SK-N-SH treated with all-trans-retinoic acid at 6 μM for 48 hours (cell line): ENCODE data around the gene RHAG.

Experiments used
- ATAC-seq: fragments of 200-7000 bp; cut with Tn5 transposase; 3 replicates; pipeline ENCODE4 v1.9.1; 2020; ENCODE audit warnings: mild to moderate bottlenecking, moderate library complexity
- ARNTL ChIP-seq: fragments of 450-650 bp; formaldehyde crosslinking; IDR thresholded peaks from 2 replicates; pipeline ENCODE4 v1.5.0; 2020; ENCODE audit warnings: low read depth, mild to moderate bottlenecking, moderate library complexity, borderline replicate concordance
- BACH2 ChIP-seq: fragments of 250-450 bp; sonication (Bioruptor Pico); IDR thresholded peaks from 2 replicates; pipeline ENCODE4 v1.9.0; 2021; ENCODE audit warnings: mild to moderate bottlenecking, borderline replicate concordance
- CSDC2 ChIP-seq: fragments of 250-450 bp; sonication (Bioruptor Pico); IDR thresholded peaks from 2 replicates; pipeline ENCODE4 v1.5.0; 2020; ENCODE audit warnings: mild to moderate bottlenecking, moderate library complexity
- ESRRG ChIP-seq: fragments of 250-450 bp; sonication (Bioruptor Pico); IDR thresholded peaks from 2 replicates; pipeline ENCODE4 v1.6.1; 2021; ENCODE audit warnings: mild to moderate bottlenecking
- GLIS3 ChIP-seq: fragments of 250-450 bp; sonication (Bioruptor Pico); IDR thresholded peaks from 2 replicates; pipeline ENCODE4 v1.5.0; 2020; ENCODE audit warnings: mild to moderate bottlenecking, moderate library complexity
- ISL1 ChIP-seq: fragments of 250-450 bp; sonication (Bioruptor Pico); IDR thresholded peaks from 2 replicates; pipeline ENCODE4 v2.1.2; 2022; ENCODE audit warnings: mild to moderate bottlenecking, moderate library complexity
- OSR1 ChIP-seq: fragments of 250-450 bp; sonication (Bioruptor Pico); IDR thresholded peaks from 2 replicates; pipeline ENCODE4 v1.8.0; 2022; ENCODE audit warnings: moderate library complexity, mild to moderate bottlenecking, inconsistent platforms
- POU6F1 ChIP-seq: fragments of 250-450 bp; sonication (Bioruptor Pico); IDR thresholded peaks from 2 replicates; pipeline ENCODE4 v1.8.0; 2021; ENCODE audit warnings: low read depth, mild to moderate bottlenecking, moderate library complexity, borderline replicate concordance
- PPARA ChIP-seq: fragments of 250-450 bp; sonication (Bioruptor Pico); IDR thresholded peaks from 2 replicates; pipeline ENCODE4 v1.5.0; 2020; ENCODE audit warnings: mild to moderate bottlenecking, borderline replicate concordance
- RARB ChIP-seq: fragments of 250-450 bp; sonication (Bioruptor Pico); IDR thresholded peaks from 2 replicates; pipeline ENCODE4 v1.8.0; 2021; ENCODE audit warnings: mild to moderate bottlenecking, moderate library complexity
- SNAI2 ChIP-seq: fragments of 250-450 bp; sonication (Bioruptor Pico); IDR thresholded peaks from 2 replicates; pipeline ENCODE4 v1.5.0; 2020; ENCODE audit warnings: mild to moderate bottlenecking, moderate library complexity
- TCF4 ChIP-seq: fragments of 250-450 bp; sonication (Bioruptor Pico); IDR thresholded peaks from 2 replicates; pipeline ENCODE4 v1.8.0; 2021; ENCODE audit warnings: mild to moderate bottlenecking, moderate library complexity, borderline replicate concordance
- TOX ChIP-seq: fragments of 250-450 bp; sonication (Bioruptor Pico); IDR thresholded peaks from 2 replicates; pipeline ENCODE4 v1.8.0; 2021; ENCODE audit warnings: mild to moderate bottlenecking, moderate library complexity, borderline replicate concordance
- ZC3H10 ChIP-seq: fragments of 250-450 bp; sonication (Bioruptor Pico); IDR thresholded peaks from 2 replicates; pipeline ENCODE4 v1.5.1; 2021; ENCODE audit warnings: mild to moderate bottlenecking, moderate library complexity
- ZFP3 ChIP-seq: fragments of 250-450 bp; sonication (Bioruptor Pico); IDR thresholded peaks from 2 replicates; pipeline ENCODE4 v1.5.0; 2020; ENCODE audit warnings: mild to moderate bottlenecking, moderate library complexity
- ZNF565 ChIP-seq: fragments of 450-650 bp; formaldehyde crosslinking; conservative IDR thresholded peaks from 2 replicates; pipeline ENCODE4 v1.5.0; 2020; ENCODE audit warnings: low read depth, mild to moderate bottlenecking, moderate library complexity
- ZNF70 ChIP-seq: fragments of 450-650 bp; formaldehyde crosslinking; IDR thresholded peaks from 2 replicates; pipeline ENCODE4 v1.5.0; 2020; ENCODE audit warnings: mild to moderate bottlenecking, moderate library complexity
- ZNF8 ChIP-seq: fragments of 450-650 bp; formaldehyde crosslinking; IDR thresholded peaks from 2 replicates; pipeline ENCODE4 v1.5.0; 2020; ENCODE audit warnings: mild to moderate bottlenecking, moderate library complexity
- TF ChIP-seq, protein P1 (sequence below): fragments of 250-450 bp; sonication (Bioruptor Pico); IDR thresholded peaks from 2 replicates; pipeline ENCODE4 v1.5.1; 2020; ENCODE audit warnings: low read depth, mild to moderate bottlenecking, moderate library complexity
- TF ChIP-seq, protein P2 (sequence below): fragments of 250-450 bp; sonication (Bioruptor Pico); IDR thresholded peaks from 2 replicates; pipeline ENCODE4 v1.5.0; 2020; ENCODE audit warnings: mild to moderate bottlenecking, moderate library complexity
- TF ChIP-seq, protein P3 (sequence below): fragments of 250-450 bp; sonication (Bioruptor Pico); IDR thresholded peaks from 2 replicates; pipeline ENCODE4 v1.8.0; 2020; ENCODE audit warnings: mild to moderate bottlenecking, moderate library complexity, borderline replicate concordance

The RHAG gene

DNA sequence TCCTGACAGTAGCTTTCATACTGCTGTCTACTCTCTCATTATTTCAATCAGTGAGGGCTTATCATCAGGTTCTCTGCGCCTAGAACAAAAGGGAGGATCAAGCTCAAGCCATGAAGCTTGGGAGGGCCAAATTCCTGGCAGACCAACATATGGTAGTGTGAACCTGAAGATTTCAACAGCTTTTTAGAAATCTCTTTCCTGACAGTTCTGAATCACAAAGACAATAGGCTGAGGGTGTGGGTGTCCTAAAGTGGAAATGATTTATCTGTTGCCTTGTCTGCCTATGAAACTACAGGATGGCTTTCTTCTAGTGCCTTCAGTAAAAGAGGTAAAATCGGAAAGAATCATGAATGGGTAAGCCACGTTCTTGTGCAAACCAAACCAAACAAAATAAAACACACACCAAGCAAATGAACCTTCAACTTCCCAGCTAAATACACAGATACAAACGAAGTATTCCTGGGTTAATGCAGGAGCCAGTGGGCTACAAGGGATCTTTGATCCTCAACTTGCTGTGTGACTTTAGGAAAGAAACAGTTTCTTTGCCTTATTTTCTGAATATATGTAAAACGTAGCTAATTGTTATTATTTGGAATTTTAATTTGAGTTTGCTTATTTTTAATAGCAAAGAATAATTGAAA lies 2.7 kb upstream of the RHAG start (continued):
- TF ChIP-seq ZFP3 (CRISPR knock-in tag) = no peak
- TF ChIP-seq ZNF70 (CRISPR knock-in tag) = no peak
- no peak for TF ChIP-seq RARB (CRISPR knock-in tag)
- TF ChIP-seq SNAI2 (CRISPR knock-in tag) = no peak
- TF ChIP-seq, all 23 proteins: peak for 0

DNA sequence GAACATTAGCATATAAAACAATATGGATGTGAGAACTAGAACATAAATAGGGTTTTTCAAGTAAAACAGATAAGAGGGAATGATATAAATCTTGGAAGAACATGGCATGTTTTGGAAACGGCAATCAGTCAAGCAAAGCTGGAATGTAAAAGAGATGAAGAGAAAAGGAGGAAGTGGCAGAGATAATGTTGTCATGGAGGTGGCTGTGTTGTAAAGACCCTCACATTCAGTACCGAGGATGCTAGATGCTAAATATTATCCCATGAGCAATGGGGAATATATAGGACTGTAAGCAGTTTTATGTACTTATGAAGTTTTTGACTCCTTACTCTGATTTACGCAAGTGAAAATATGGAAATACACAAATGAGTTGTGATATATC lies 702 bp upstream of the RHAG start:
- TF ChIP-seq ZNF8 (CRISPR knock-in tag) = no peak
- no peak for TF ChIP-seq PPARA (CRISPR knock-in tag)
- TF ChIP-seq TOX = no peak
- no peak for TF ChIP-seq BACH2
- TF ChIP-seq ESRRG = no peak
- no peak for TF ChIP-seq POU6F1
- no peak for TF ChIP-seq CSDC2 (CRISPR knock-in tag)
- TF ChIP-seq OSR1 (CRISPR knock-in tag) = no peak
- TF ChIP-seq ZFP3 (CRISPR knock-in tag) = no peak
- TF ChIP-seq, protein P1, sequence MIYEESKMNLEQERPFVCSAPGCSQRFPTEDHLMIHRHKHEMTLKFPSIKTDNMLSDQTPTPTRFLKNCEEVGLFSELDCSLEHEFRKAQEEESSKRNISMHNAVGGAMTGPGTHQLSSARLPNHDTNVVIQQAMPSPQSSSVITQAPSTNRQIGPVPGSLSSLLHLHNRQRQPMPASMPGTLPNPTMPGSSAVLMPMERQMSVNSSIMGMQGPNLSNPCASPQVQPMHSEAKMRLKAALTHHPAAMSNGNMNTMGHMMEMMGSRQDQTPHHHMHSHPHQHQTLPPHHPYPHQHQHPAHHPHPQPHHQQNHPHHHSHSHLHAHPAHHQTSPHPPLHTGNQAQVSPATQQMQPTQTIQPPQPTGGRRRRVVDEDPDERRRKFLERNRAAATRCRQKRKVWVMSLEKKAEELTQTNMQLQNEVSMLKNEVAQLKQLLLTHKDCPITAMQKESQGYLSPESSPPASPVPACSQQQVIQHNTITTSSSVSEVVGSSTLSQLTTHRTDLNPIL = no peak
- no peak for TF ChIP-seq ZNF565 (CRISPR knock-in tag)
- no peak for TF ChIP-seq TCF4 (CRISPR knock-in tag)
- no peak for ATAC-seq

- no peak for ATAC-seq
- TF ChIP-seq ZC3H10 (CRISPR knock-in tag) (no peak), ARNTL (CRISPR knock-in tag) (no peak), ZFP3 (CRISPR knock-in tag) (no peak), TOX (no peak), ZNF8 (CRISPR knock-in tag) (no peak), POU6F1 (no peak), ZNF565 (CRISPR knock-in tag) (no peak), TCF4 (CRISPR knock-in tag) (no peak), SNAI2 (CRISPR knock-in tag) (no peak), BACH2 (no peak)
Observed at GRCh38 chr6:49635978-49636712, 494 bp downstream of the RHAG start.

GRCh38 chr6:49635480-49635879 lies 1.2 kb downstream of the RHAG start:
- ATAC-seq = no peak
- no peak for TF ChIP-seq ESRRG

- no peak for ATAC-seq
- TF ChIP-seq ISL1 (CRISPR knock-in tag) (no peak), ZNF565 (CRISPR knock-in tag) (no peak), ZFP3 (CRISPR knock-in tag) (no peak), SNAI2 (CRISPR knock-in tag) (no peak), GLIS3 (CRISPR knock-in tag) (no peak), OSR1 (CRISPR knock-in tag) (no peak), ZNF8 (CRISPR knock-in tag) (no peak)
- TF ChIP-seq, protein P2, sequence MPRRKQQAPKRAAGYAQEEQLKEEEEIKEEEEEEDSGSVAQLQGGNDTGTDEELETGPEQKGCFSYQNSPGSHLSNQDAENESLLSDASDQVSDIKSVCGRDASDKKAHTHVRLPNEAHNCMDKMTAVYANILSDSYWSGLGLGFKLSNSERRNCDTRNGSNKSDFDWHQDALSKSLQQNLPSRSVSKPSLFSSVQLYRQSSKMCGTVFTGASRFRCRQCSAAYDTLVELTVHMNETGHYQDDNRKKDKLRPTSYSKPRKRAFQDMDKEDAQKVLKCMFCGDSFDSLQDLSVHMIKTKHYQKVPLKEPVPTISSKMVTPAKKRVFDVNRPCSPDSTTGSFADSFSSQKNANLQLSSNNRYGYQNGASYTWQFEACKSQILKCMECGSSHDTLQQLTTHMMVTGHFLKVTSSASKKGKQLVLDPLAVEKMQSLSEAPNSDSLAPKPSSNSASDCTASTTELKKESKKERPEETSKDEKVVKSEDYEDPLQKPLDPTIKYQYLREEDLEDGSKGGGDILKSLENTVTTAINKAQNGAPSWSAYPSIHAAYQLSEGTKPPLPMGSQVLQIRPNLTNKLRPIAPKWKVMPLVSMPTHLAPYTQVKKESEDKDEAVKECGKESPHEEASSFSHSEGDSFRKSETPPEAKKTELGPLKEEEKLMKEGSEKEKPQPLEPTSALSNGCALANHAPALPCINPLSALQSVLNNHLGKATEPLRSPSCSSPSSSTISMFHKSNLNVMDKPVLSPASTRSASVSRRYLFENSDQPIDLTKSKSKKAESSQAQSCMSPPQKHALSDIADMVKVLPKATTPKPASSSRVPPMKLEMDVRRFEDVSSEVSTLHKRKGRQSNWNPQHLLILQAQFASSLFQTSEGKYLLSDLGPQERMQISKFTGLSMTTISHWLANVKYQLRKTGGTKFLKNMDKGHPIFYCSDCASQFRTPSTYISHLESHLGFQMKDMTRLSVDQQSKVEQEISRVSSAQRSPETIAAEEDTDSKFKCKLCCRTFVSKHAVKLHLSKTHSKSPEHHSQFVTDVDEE = no peak
- TF ChIP-seq, protein P3, sequence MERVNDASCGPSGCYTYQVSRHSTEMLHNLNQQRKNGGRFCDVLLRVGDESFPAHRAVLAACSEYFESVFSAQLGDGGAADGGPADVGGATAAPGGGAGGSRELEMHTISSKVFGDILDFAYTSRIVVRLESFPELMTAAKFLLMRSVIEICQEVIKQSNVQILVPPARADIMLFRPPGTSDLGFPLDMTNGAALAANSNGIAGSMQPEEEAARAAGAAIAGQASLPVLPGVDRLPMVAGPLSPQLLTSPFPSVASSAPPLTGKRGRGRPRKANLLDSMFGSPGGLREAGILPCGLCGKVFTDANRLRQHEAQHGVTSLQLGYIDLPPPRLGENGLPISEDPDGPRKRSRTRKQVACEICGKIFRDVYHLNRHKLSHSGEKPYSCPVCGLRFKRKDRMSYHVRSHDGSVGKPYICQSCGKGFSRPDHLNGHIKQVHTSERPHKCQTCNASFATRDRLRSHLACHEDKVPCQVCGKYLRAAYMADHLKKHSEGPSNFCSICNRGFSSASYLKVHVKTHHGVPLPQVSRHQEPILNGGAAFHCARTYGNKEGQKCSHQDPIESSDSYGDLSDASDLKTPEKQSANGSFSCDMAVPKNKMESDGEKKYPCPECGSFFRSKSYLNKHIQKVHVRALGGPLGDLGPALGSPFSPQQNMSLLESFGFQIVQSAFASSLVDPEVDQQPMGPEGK (CRISPR knock-in tag) = no peak
- TF ChIP-seq, all 23 proteins: peak for 0
Observed at GRCh38 chr6:49634836-49635218, 1.8 kb downstream of the RHAG start.
